ENCODE results near the gene GRAPL. TPM values are rescaled to one million over a fixed set of nuclear protein-coding genes. Genes with fewer than 3 reads are reported as not detected.

GRAPL gene
- 0.15 and 0.66 TPM in 2 replicates for total RNA-seq

DNA sequence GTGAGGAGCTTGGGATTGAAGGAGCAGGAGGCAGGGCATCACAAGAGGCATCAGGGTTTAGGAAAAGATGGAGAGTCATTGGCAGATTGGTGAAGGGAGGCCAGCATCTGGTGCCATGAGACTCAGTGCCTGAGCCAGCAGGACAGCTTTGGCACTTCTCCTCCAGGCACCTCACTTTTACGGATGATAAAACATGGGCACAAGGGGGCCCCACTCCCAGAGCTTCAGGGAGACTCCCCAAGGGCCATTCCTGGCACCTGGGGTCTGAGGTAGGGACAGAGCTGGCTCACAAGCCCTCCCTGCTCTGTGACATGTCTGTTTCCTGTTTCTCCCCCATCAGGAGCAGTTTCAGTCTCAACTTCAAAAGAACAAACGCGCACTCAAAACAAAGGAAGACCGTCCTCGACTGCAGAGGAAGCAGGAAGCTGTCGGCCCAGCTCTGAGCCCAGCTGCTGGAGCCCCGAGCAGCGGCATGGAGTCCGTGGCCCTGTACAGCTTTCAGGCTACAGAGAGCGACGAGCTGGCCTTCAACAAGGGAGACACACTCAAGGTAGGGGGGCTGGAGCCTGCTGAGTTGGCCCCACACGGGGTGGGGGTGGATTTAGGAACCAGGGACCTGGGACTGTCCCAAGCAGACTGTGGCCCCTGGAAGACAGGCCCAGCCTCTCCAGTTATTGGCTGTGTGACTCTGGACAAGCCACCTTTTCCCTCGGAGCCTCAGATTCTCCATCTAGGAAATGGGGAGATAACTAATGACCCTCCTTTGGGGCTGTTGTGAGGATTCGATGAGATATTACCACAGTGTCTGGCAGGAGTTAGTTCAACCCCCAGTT is at the start of gene GRAPL:
GRAPL (plus strand) TSS at position 442 of the 833 bp plus-strand sequence; CDS start at position 473, 31 bp downstream.

Other genes with a start within 250 kb of the GRAPL start
- gene SLC5A10, start 175.4 kb upstream of the GRAPL start, total RNA-seq, result not detected in 2 replicates
- 10.6 and 15.9 TPM in 2 replicates for gene FAM83G, start 122.8 kb upstream of the GRAPL start, total RNA-seq
- 0.15 and 0.33 TPM in 2 replicates for gene GRAP, start 80.6 kb upstream of the GRAPL start, total RNA-seq
- gene EPN2, start 109.8 kb downstream of the GRAPL start, total RNA-seq, result 27.2 and 35.6 TPM in 2 replicates
- 28.5 and 34.2 TPM in 2 replicates for gene B9D1, start 235.1 kb downstream of the GRAPL start, total RNA-seq